ENCODE measurements around the gene GLIS1.

DNA sequence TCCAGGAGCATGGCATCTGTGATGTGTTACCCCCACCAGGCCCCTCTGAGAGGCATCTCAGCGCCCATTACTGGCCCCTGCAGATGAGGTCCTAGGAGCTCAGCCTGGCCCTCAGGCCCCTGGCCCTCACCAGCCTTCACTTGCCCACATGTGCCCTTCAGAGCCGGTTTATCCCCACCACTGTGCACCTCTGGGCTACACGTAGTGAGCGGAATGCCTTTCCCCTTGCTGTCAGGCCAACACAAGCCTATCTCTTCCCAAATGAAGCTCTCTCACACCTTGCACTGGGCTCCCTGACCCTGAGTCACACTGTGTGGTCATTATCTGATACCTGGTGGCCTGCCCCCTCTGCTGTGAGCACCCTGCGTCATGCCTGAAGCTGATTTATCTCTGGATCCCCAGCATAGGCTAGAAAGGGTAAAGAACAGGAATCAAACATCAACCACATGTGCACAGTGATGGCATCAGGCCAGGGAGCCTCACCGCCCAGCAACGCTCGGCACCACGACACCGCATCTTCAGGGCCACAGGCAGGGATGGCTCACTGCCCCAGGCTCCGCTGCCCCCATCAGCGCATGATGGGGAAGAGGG lies 49.1 kb downstream of the GLIS1 start:
- TF ChIP-seq, protein P1, sequence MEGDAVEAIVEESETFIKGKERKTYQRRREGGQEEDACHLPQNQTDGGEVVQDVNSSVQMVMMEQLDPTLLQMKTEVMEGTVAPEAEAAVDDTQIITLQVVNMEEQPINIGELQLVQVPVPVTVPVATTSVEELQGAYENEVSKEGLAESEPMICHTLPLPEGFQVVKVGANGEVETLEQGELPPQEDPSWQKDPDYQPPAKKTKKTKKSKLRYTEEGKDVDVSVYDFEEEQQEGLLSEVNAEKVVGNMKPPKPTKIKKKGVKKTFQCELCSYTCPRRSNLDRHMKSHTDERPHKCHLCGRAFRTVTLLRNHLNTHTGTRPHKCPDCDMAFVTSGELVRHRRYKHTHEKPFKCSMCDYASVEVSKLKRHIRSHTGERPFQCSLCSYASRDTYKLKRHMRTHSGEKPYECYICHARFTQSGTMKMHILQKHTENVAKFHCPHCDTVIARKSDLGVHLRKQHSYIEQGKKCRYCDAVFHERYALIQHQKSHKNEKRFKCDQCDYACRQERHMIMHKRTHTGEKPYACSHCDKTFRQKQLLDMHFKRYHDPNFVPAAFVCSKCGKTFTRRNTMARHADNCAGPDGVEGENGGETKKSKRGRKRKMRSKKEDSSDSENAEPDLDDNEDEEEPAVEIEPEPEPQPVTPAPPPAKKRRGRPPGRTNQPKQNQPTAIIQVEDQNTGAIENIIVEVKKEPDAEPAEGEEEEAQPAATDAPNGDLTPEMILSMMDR (conservative IDR thresholded peaks at IDR 0.05; ENCODE audit: low read depth in 2 of 2), result no peak
- TF ChIP-seq EZH2 (IDR thresholded peaks at IDR 0.05; ENCODE audit: low read depth, unreplicated experiment) (no peak), POLR2AphosphoS5 (IDR thresholded peaks at IDR 0.05; ENCODE audit: low read depth) (no peak)
- TF ChIP-seq, protein P2, sequence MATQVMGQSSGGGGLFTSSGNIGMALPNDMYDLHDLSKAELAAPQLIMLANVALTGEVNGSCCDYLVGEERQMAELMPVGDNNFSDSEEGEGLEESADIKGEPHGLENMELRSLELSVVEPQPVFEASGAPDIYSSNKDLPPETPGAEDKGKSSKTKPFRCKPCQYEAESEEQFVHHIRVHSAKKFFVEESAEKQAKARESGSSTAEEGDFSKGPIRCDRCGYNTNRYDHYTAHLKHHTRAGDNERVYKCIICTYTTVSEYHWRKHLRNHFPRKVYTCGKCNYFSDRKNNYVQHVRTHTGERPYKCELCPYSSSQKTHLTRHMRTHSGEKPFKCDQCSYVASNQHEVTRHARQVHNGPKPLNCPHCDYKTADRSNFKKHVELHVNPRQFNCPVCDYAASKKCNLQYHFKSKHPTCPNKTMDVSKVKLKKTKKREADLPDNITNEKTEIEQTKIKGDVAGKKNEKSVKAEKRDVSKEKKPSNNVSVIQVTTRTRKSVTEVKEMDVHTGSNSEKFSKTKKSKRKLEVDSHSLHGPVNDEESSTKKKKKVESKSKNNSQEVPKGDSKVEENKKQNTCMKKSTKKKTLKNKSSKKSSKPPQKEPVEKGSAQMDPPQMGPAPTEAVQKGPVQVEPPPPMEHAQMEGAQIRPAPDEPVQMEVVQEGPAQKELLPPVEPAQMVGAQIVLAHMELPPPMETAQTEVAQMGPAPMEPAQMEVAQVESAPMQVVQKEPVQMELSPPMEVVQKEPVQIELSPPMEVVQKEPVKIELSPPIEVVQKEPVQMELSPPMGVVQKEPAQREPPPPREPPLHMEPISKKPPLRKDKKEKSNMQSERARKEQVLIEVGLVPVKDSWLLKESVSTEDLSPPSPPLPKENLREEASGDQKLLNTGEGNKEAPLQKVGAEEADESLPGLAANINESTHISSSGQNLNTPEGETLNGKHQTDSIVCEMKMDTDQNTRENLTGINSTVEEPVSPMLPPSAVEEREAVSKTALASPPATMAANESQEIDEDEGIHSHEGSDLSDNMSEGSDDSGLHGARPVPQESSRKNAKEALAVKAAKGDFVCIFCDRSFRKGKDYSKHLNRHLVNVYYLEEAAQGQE (IDR thresholded peaks at IDR 0.05; ENCODE audit: unreplicated experiment), result no peak

Data from GM23338 (cell line).